HL-60/S4 treated with phorbol 12-myristate 13-acetate at 8.2 ng/mL for 4 days and 3 days (cell line): ENCODE data around the gene CYP4F8.

Source experiments
- in situ Hi-C: fragments of 300-500 bp; cut with MboI; formaldehyde crosslinking; loops from 2 replicates; pipeline ENCODE4 v1.15.0; 2022; ENCODE audit warnings: low sequenced_read_pairs

Gene CYP4F8

DNA sequence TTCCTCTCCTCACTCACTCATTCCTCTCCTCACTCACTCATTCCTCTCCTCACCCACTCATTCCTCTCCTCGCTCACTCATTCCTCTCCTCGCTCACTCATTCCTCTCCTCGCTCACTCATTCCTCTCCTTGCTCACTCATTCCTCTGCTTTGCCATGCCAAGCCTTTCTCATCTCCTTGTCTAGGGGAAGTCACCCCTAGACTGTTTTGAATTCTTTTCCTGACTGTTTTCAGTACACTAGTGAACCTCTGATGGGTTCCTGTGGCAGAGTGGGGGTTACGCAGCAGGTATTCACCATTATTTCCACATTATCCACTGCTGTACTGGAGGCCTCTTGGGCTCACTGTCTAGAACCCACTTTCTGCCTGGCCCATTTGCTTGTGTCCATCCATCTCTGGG, 1.2 kb downstream of the CYP4F8 start:
- in situ Hi-C loops, result no loop called here

DNA sequence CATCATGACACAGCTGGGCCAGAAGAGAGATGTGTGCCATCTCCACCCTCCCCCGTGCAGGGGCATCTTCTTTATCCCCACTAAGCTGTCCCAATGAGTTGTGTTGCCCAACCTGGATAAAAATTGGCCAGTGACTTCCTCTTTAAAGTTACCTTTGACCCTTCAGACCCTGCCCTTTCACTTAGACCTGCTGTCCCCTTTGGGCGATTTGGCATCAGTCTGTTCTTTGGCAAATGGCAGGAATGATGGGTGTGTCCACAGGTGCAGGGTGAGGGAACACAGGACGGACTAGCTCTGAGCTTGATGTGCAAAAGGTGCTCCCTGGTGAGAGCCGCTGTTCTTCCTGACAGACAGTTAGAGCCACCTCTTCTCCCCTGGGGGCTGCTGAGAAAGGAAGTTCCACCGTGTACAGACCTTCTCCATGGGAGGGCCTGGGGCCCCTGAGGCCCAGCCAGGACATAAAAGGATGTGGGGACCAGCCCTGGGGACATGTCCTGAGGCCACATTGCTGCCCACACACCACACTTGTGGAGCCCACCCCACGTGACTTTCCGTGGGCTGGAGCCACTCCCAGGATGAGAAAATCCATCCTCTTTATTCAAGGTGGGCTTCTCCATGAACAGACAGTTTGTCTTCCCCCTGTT, 1.7 kb downstream of the CYP4F8 start:
- in situ Hi-C loops, result no loop called here

DNA sequence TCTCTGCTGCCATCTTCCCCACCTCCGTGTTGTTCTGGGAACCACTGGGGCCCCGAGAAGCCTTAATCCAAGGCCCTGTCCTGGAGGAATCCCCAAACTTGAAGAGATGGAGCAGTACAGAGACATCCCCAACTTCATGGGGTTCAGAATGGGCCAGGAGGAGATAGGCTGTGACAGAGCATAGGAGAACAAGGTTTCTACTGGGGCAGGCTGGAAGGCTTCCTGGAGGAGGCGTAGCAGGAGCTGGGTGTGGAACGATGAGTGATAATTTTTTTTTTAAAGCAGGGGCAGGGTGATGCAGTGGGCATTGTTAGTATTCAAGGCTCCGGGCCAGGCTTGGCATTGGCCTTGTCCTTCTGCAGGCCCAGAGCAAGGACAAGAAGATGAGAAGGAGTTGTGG, 3.3 kb downstream of the CYP4F8 start:
- in situ Hi-C loops, result no loop called here

DNA sequence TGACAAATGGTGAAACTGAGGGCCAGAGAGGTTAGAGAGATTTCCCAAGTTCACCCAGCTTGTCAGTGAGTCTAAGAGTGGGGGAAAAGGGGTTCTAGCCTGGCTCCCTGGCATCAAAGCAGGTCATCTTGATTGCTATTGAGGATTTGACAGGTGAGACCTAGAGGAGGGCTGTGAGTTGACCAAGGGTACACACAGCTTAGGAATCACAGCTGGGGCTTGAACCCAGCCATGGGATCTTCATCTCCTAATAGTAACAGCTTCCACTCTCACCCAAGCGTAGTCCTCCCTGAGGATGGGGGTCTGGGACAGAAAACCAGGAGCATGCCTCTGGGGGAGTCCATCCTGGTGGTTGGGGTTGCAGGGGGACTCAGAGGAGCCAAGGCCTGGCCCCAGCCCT, 6.8 kb downstream of the CYP4F8 start:
- in situ Hi-C loops, result no loop called here

DNA sequence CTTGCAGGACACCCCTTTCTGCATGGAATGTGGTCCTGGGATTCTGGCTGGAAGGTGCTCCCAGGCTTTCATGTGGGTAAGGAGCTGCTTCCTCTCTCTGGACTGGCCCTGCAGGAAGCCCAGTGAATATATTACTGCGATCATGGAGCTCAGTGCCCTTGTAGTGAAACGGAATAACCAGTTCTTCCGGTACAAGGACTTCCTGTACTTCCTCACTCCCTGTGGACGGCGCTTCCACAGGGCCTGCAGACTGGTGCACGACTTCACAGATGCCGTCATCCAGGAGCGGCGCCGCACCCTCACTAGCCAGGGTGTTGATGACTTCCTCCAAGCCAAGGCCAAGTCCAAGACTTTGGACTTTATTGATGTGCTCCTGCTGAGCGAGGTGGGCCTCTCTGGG, 8.0 kb downstream of the CYP4F8 start:
- in situ Hi-C loops, result no loop called here

DNA sequence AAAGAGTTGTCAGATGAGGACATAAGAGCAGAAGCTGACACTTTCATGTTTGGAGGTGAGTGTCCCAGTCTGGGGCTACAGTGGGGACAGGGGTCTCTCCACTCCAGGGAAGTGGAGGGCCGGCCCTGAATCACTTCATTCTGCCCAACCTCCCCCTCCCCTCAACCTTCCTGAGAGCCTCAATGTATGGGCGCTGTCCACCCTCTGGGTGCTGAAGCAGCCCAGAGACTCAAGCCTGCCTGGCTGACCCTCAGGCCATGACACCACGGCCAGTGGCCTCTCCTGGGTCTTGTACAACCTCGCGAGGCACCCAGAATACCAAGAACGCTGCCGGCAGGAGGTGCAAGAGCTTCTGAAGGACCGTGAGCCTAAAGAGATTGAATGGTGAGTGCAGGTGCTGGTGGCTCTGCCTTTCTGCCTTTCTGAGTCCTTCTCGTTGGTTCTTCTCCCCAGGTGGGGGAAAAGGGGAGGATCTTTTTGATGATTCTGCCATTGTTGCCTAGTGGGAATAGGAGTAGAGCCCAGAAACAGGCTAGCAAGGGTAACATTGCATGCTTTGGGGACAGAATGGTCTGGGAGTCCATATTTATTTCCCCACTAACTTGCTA, 8.8 kb downstream of the CYP4F8 start:
- in situ Hi-C loops, result no loop called here

DNA sequence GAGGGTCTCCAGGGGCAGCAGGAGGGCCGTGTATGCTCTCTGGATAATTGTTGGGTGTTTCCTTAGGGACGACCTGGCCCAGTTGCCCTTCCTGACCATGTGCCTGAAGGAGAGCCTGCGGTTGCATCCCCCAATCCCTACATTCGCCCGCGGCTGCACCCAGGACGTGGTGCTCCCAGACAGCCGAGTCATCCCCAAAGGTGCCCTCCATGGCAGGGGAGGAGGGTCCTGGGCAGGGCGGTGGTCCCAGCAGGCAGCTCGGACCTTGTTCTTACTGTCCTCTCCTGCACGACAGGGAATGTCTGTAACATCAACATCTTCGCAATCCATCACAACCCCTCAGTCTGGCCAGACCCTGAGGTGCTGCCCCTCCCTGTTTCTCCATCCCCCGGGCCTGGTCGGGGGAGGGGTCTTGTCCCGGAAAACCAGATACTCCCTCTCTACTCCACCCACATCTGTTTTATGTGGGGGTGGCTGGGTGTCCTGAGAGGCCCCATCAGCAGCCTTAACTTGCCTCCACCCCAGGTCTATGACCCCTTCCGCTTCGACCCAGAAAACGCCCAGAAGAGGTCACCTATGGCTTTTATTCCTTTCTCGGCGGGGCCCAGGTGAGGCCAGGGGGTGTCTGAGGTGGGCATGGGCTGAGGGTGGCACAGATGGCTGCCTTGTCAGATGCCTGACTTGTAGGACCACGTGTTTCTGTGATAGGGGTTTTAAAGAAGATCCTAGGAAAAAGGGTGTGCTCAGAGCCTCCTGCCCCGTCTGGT, 13.4 kb downstream of the CYP4F8 start:
- in situ Hi-C loops, result loop anchor here (25.0 kb wide), 1 partner anchor 559 kb away; the partner anchor contains the start of genes AP1M1 and FAM32A

DNA sequence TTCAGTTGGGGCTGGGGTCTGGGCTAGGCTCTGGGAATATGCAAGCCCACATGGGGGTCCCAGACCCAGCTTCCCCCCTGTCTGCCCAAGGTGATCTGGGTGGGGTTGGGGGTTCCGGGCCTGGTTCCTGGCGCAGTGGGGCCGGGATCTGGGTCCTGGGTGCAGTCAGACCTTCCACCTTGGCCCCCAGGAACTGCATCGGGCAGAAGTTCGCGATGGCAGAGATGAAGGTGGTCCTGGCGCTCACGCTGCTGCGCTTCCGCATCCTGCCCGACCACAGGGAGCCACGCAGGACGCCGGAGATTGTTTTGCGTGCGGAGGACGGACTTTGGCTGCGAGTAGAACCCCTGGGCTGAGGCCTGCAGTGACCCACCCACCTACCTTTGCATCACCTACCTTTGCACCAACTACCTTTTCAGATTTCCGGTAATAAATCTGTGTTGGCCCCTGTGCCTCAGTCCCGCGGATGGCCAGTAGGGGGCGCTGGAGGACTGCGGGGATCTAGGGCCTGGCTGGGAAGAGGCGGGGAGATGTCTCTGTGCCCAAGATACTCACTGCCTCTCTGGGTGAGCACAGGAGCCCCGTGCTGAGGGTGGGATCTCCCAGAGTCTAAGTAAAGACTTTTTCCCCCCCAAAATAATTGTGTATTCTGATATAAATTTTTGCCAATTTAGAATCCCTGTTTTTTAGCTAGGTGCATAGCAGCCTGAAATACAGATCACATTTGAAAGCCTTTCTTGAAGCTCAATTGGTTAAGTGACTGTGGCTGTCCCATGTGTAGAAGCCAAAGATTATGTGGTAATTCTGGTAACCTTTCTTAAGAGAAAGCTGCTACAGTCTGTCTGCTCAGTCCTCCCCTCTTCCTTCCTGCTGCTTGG, 14.2 kb downstream of the CYP4F8 start:
- in situ Hi-C loops, result loop anchor here (25.0 kb wide), 1 partner anchor 558 kb away; the partner anchor contains the start of genes AP1M1 and FAM32A

DNA sequence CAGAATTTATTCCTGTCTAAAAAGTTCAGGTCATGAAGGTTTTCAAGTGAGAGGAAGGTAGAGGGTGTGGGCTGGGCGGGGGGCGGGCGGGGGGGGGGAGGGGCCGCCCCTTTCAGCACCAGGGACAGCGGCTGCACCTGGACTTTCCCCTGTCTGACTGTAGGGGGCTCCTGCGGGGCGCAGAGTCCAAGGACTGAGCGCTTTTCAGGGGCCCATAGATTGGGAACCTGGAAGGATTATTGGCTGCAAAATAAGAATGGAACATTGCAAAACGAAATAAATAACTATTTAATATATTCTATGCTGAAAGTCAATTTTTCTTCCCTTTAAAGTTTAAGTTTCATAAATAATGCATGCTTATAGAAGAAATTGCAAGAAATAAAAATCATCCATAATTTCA, 16.8 kb downstream of the CYP4F8 start:
- in situ Hi-C loops, result loop anchor here (25.0 kb wide), 1 partner anchor 555 kb away; the partner anchor contains the start of genes AP1M1 and FAM32A

DNA sequence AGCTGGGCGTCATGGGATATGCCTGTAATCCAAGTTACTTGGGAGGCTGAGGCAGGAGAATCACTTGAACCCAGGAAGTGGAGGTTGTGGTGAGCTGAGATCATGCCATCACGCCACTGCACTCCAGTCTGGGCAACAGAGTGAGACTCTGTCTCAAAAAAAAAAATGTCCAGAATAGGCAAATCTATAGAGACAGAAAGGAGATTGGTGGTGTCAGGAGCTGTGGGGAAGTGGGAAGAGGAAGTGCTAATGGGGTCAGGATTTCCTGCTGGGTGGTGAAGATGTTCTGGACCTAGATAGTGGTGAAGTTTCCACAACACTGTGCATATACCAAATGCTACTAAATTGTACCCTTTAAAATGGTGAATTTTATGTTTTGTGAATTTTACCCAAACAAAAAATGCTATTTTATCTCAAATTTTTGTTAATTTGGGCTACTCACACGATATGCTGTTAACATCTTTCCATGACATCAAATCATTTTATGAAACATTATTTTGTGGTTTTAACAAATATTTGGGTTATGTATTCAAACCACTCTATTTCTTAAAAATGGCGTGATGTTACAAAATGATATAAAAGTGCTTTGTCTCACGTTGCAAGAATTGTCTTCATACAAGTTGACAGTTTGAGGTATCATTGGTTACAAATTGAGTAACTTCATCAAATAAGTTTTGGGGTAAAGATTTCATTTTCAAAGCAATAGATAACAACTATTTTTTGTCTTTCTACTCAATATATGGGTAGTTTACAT, 18.2 kb downstream of the CYP4F8 start:
- in situ Hi-C loops, result loop anchor here (25.0 kb wide), 1 partner anchor 554 kb away; the partner anchor contains the start of genes AP1M1 and FAM32A

DNA sequence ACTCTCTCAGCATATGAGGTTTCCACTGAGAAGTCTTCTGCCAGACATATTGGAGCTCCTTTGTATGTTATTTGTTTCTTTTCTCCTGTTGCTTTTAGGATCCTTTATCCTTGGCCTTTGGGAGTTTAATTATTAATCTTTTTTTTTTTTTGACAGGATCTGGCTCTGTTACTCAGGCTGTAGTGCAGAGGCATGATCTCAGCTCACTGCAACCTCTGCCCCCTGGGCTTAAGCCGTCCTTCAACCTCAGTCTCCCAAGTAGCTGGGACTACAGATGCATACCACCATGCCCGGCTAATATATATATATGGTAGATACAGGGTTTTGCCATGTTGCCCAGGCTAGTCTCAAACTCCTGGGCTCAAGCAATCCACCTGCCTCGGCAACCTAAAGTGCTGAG, 19.1 kb downstream of the CYP4F8 start:
- in situ Hi-C loops, result loop anchor here (25.0 kb wide), 1 partner anchor 553 kb away; the partner anchor contains the start of genes AP1M1 and FAM32A

DNA sequence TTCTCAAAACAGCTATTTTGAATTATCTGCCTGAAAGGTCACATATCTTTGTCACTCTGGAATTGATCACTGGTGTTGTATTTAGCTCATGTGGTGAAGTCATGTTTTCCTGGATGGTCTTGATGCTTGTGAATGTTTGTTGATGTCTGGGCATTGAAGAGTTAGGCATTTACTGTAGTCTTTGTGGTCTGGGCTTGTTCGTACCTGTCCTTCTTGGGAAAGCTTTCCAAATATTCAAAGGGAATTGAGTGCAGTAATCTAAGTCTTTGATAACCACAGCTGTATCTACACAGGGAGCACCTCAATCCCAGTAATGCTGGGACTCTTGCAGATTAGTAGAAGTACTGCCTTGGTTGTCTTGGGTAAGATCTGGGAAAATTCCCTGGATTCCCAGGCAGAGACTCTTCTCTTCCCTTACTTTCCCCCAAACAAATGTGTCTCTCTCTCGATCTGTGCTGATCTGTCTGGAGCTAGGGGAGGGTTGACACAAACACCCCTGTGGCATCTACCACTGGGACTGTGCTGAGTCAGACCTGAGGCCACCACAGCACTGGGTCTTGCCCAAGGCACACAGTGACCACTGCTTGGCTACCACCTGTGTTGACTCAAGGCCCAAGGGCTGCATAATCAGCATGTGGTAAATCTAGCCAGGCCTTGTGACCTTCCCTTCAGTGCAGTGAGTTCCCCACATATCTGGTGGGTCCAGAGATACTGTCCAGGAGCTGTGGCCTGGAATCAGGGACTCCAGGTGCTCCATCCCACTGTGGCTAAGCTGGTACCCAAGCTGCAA, 20.2 kb downstream of the CYP4F8 start:
- in situ Hi-C loops, result loop anchor here (25.0 kb wide), 1 partner anchor 552 kb away; the partner anchor contains the start of genes AP1M1 and FAM32A

DNA sequence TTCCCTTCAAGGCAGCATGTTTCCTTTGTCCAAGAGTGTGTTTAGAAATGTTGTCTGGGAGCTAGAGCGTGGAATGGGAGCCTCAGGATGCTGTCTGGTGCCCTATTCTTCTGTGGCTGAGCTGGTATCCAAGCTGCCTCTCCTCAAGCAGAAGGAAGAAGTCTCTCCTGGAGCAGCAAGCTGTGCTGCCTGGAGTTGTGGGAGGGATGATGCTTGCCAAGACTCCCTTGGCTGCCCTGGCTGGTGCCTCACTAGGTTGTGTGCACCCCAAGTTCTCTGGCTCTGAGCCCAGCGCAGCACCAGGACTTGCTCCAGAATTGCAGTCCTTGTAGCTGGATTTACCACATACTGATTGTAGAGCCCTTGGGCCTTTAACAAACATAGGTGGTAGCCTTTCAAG, 21.0 kb downstream of the CYP4F8 start:
- in situ Hi-C loops, result loop anchor here (25.0 kb wide), 1 partner anchor 551 kb away; the partner anchor contains the start of genes AP1M1 and FAM32A

DNA sequence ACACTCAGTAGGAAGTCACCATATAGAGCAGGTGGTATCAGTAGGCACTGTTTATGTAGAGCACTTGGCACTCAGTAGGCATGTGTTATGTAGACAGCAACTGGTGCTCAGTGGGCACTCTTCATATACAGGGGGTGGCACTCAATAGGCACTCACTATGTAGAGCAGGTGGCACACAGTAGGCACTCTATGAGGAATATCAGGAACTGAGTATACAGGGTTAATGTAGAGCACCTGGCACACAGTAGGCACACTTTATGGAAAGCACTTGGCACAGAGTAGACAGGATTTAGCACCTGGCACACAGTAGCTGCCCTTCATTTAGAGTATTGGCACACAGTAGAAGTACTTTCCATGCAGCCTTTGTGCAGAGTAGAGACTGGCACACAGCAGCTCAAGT, 24.6 kb downstream of the CYP4F8 start:
- in situ Hi-C loops, result loop anchor here (25.0 kb wide), 1 partner anchor 548 kb away; the partner anchor contains the start of genes AP1M1 and FAM32A

DNA sequence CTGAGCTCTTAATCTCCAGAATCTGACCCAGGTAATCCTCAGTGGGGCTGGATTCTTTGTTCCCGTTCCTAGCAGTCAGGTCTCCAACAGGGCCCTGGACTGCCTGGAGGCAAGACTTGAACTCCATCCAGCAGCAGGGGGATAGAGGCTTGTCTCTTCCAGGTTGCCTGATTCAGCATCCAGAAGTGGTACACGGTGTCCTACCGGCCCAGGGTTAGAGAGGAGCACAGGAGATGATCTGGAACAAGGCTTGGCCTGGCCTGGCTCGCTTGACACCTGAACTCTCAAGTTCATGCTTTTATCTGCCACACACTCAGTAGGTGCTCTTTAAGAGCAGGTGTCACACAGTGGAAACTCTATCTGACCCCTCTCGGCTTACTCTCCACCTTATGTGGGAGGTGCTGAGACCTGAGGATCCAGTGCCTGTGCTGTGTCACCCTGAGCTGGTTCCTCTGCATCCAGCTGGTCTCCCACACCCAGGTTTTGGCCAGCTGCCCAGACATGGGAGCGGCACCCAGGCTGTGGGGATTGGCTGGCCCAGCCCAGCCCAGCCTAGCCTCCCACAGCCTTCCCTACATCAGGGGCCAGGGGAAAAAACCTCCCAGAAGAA, 25.4 kb downstream of the CYP4F8 start, which contains the start of gene CYP4F3:
TSS of gene CYP4F3 (plus strand) at position 604 of the 610 bp plus-strand sequence. CDS start 519 bp downstream, outside the sequence.
- in situ Hi-C loops, result loop anchor here (25.0 kb wide), 1 partner anchor 547 kb away; the partner anchor contains the start of genes AP1M1 and FAM32A

DNA sequence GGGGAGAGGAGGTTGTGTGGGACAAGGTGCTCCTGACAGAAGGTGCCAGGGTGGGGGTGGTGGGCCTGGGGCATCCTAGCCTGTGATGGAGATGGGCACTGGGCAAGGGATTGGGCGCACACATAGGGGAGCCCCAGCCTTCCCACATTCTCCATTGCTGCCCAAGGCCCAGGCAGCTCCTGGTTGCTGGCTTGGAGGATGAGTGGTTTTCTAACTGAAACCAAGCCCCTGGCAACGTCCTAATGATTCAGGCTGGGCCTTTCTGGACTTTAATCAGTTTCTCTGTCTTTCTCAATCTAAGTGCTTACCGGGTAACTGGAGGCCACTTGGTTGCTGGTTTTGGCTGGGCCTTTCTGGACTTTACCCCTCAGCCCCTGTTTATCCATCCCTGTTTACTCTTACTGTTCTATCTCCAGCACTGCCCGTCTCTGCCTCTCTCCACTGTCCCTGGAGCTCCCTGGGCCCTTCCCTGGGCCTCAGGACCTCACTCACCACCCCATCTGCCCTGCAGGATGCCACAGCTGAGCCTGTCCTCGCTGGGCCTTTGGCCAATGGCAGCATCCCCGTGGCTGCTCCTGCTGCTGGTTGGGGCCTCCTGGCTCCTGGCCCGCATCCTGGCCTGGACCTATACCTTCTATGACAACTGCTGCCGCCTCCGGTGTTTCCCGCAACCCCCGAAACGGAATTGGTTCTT, 26.0 kb downstream of the CYP4F8 start:
- in situ Hi-C loops, result loop anchor here (25.0 kb wide), 1 partner anchor 546 kb away; the partner anchor contains the start of genes AP1M1 and FAM32A

DNA sequence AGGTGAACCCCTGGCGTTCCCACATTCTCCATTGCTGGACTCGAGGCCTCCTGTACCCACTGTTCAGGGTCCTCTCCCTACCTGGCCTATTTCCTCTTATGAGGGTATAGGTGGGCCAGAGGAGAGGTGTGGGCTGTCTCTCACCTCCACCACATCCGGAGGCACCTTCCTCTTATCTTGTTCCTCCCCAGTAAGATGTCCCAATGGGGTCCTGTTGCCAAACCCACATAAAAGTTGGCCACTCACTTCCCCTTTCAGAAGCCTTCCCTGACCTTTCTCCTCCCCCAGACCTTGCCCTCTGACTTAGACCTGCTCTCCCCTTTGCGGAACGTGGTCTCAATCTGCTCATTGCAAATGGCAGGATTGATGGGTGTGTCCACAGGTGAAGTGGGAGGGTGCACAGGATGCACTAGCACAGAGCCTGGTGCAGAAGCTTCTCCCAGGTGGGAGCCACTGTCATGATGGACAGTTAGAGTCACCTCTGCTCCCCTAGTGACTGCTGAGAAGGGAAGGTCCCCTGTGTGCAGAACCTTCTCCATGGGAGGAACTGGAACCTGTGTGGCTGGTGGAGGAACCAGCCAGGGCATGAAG, 27.0 kb downstream of the CYP4F8 start:
- in situ Hi-C loops, result loop anchor here (25.0 kb wide), 1 partner anchor 545 kb away; the partner anchor contains the start of genes AP1M1 and FAM32A
